Thyroid gland (tissue), 4 donors: Measurements from ENCODE around the gene TLE4. TPM values are rescaled to one million over a fixed set of nuclear protein-coding genes. Genes with fewer than 3 reads are reported as not detected.

ENCODE experiments used
- DNase-seq, 2 donors: peaks; one replicate each; pipeline ENCODE4 v3.0.0-alpha.2; 2019
- H3K27ac ChIP-seq, 3 donors: fragments of 200-600 bp; sonication (generic); 1 replicate in 2 of 3; 2 replicates in 1 of 3; pipeline ENCODE4 v1.5.1; 2016 to 2019; ENCODE audit warnings: mild to moderate bottlenecking in 1 of 3, moderate library complexity in 1 of 3
- H3K27me3 ChIP-seq: fragments of 200-600 bp; sonication (generic); one replicate; pipeline ENCODE4 v1.5.1; 2019
- H3K36me3 ChIP-seq, 2 donors: fragments of 200-600 bp; sonication (generic); one replicate each; pipeline ENCODE4 v1.5.1; 2016 to 2019
- H3K4me1 ChIP-seq, 2 donors: fragments of 200-600 bp; sonication (generic); one replicate each; pipeline ENCODE4 v1.5.1; 2017 to 2019
- H3K4me3 ChIP-seq, 3 donors: fragments of 200-600 bp; sonication (generic); replicated peaks in 1 of 3; 1 replicate in 2 of 3; 2 replicates in 1 of 3; pipeline ENCODE4 v1.5.1; 2016; ENCODE audit warnings: mild to moderate bottlenecking in 1 of 3
- H3K9me3 ChIP-seq: fragments of 200-600 bp; sonication (generic); one replicate; pipeline ENCODE4 v1.5.1; 2017
- CTCF ChIP-seq, 6 experiments: fragments of 200-600 bp in 3 of 6; fragments of 450-650 bp in 3 of 6; sonication (generic) in 3 of 6; IDR thresholded peaks; one replicate each; pipeline ENCODE4 v1.5.1; 2016 to 2019; ENCODE audit warnings: antibody characterized with exemption in 6 of 6, mild to moderate bottlenecking in 2 of 6, inconsistent platforms in 1 of 6, moderate library complexity in 1 of 6
- POLR2A ChIP-seq, 2 donors: fragments of 450-650 bp; IDR thresholded peaks; one replicate each; pipeline ENCODE4 v1.6.1; 2017; ENCODE audit warnings: antibody characterized with exemption in 2 of 2, mild to moderate bottlenecking in 2 of 2, moderate library complexity in 1 of 2
- WGBS, 2 donors: methylation state at CpG; one replicate each; pipeline ENCODE4 v1.1.5; 2017; 5-methylcytosine and 5-hydroxymethylcytosine counted together
- intact Hi-C: fragments of 100-400 bp; cut with DNase I; formaldehyde crosslinking; loops from one replicate; pipeline ENCODE4 v1.15.1; 2023
- total RNA-seq, 4 donors: library from RNA; depleted of rRNA; stranded (reverse); fragments of >200 nt; gene quantifications; one replicate each; pipeline ENCODE4 v1.2.3, GENCODE V29; 2016

The TLE4 gene
- total RNA-seq, 4 donors from 2014 or later, result 40.3 to 64.2 (median 52.8) TPM

GRCh38 chr9:79591458-79591857 lies 19.7 kb downstream of the TLE4 start:
- Histone ChIP-seq H3K27ac (no peak overlapping the region), H3K9me3 (no peaks in the 10 kb centered on the region), H3K4me3 (no peak overlapping the region), H3K4me1 (no peaks in the 10 kb centered on the region), H3K36me3 (no peaks in the 10 kb centered on the region), H3K27me3 (no peaks in the 10 kb centered on the region)
- no peak for DNase-seq
- WGBS, 2 donors, result 72 to 88% methylated on average over 2 of the region's 2 CpGs
- no peak for TF ChIP-seq POLR2A (IDR thresholded peaks at IDR 0.05)
- no peak for TF ChIP-seq CTCF (IDR thresholded peaks at IDR 0.05)
- intact Hi-C loops, result no loop called here

GRCh38 chr9:79592726-79593493 lies 21.1 kb downstream of the TLE4 start:
- intact Hi-C loops, result no loop called here
- H3K4me1 ChIP-seq, result no peaks in the 10 kb centered on the region
- H3K36me3 ChIP-seq, result no peaks in the 10 kb centered on the region
- no peak for DNase-seq
- TF ChIP-seq POLR2A (IDR thresholded peaks at IDR 0.05), result no peak
- TF ChIP-seq CTCF (IDR thresholded peaks at IDR 0.05), result no peak
- 86 to 94% methylated on average over 4 of the region's 4 CpGs for WGBS, 2 donors
- no peak overlapping the region for H3K27ac ChIP-seq
- no peaks in the 10 kb centered on the region for H3K9me3 ChIP-seq
- H3K4me3 ChIP-seq, result no peak overlapping the region
- no peaks in the 10 kb centered on the region for H3K27me3 ChIP-seq

GRCh38 chr9:79598562-79599345 lies 27.0 kb downstream of the TLE4 start:
- H3K4me1 ChIP-seq, result no peaks in the 10 kb centered on the region
- no peak overlapping the region for H3K27ac ChIP-seq
- intact Hi-C loops, result no loop called here
- DNase-seq, result no peak
- H3K27me3 ChIP-seq, result no peaks in the 10 kb centered on the region
- no peak overlapping the region for H3K4me3 ChIP-seq
- H3K36me3 ChIP-seq, result no peaks in the 10 kb centered on the region
- no peaks in the 10 kb centered on the region for H3K9me3 ChIP-seq
- TF ChIP-seq CTCF (IDR thresholded peaks at IDR 0.05), result no peak
- TF ChIP-seq POLR2A (IDR thresholded peaks at IDR 0.05), result no peak
- WGBS, 2 donors, result 83 to 88% methylated on average over 4 of the region's 4 CpGs

GRCh38 chr9:79600466-79600865 lies 28.7 kb downstream of the TLE4 start:
- DNase-seq, result no peak
- H3K4me3 ChIP-seq, result no peak overlapping the region
- no peak overlapping the region for H3K27ac ChIP-seq
- H3K27me3 ChIP-seq, result no peaks in the 10 kb centered on the region
- TF ChIP-seq POLR2A (IDR thresholded peaks at IDR 0.05), result no peak
- no peaks in the 10 kb centered on the region for H3K36me3 ChIP-seq
- H3K4me1 ChIP-seq, result no peaks in the 10 kb centered on the region
- WGBS, 2 donors, result 95 to 99% methylated on average over 5 of the region's 5 CpGs
- intact Hi-C loops, result no loop called here
- H3K9me3 ChIP-seq, result no peaks in the 10 kb centered on the region

GRCh38 chr9:79603222-79603920 lies 31.6 kb downstream of the TLE4 start:
- no peaks in the 10 kb centered on the region for H3K27me3 ChIP-seq
- H3K36me3 ChIP-seq, result no peaks in the 10 kb centered on the region
- intact Hi-C loops, result no loop called here
- H3K4me3 ChIP-seq, result no peak overlapping the region
- no peaks in the 10 kb centered on the region for H3K9me3 ChIP-seq
- no peaks in the 10 kb centered on the region for H3K4me1 ChIP-seq
- no peak overlapping the region for H3K27ac ChIP-seq
- TF ChIP-seq POLR2A (IDR thresholded peaks at IDR 0.05) (no peak), CTCF (IDR thresholded peaks at IDR 0.05) (no peak)
- WGBS, 2 donors, result 98% methylated on average over 3 of the region's 3 CpGs
- no peak for DNase-seq
